ENCODE data around the gene N4BP3. TPM values are rescaled to one million over a fixed set of nuclear protein-coding genes. Genes with fewer than 3 reads are reported as not detected.

The N4BP3 gene
- total and polyA plus RNA-seq, 2 of the 4 experiments (the other 2 are of a cell fraction), result 0.14 to 0.18 TPM

DNA sequence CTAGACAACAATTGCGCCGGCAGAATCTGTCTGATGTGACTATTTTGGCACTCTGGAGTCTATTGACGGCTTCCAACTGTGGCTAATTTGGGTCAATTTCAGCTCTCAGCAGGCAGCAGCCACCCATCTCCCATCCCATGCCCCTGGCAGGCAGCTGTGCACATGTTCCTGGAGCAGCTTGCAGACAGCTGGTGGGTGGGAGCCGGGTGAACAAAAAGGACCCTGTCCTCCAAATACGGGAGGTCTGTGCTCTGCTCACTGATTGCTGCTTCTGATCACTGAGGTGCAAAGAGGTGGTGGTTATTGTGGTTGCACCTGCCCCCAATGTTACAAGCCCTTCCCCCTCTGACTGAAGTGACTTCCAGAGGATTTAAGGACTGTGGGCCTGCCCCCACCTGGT is 45.0 kb upstream of the N4BP3 start:
- in situ Hi-C loops (cut with MboI; ENCODE audit: low sequenced_read_pairs) (loop anchor here (25.0 kb wide), 1 partner anchor 456 kb away; the partner anchor contains the start of gene B4GALT7), dilution Hi-C loops (cut with HindIII; ENCODE audit: low sequenced_read_pairs, unreplicated experiment) (no loop called here)
- 36% methylated on average over 2 of the region's 5 CpGs; no CpG with 5 or more reads in 1 of the 2 experiments for WGBS, 2 experiments (ENCODE audit: extremely low coverage in 2 of 2, insufficient read length in 1 of 2)

More for the DNA sequence above, 45.0 kb upstream of the N4BP3 start:
- H3K27me3 ChIP-seq (ENCODE audit: control insufficient read depth, insufficient read depth, low read length), result peaks cover 26% of the 10 kb centered on the region
- no TSS peak for BruUV-seq (replicated peaks)
- no peak overlapping the region for H3K18ac ChIP-seq (ENCODE audit: low read depth, low read length)
- no peak for DNase-seq
- no peaks in the 10 kb centered on the region for H3K9me3 ChIP-seq (ENCODE audit: control insufficient read depth, insufficient read depth, low read length)
- no peak overlapping the region for H4K8ac ChIP-seq (ENCODE audit: low read depth in 2 of 2, low read length in 2 of 2)
- POLR2A ChIA-PET (ENCODE audit: unreplicated experiment), result no interaction called here
- H3K27ac ChIP-seq (ENCODE audit: insufficient read depth, low read length), result no peak overlapping the region
- H4K20me1 ChIP-seq (ENCODE audit: insufficient read depth, low read length), result no peaks in the 10 kb centered on the region
- H3K9ac ChIP-seq (ENCODE audit: low read depth, low read length), result no peak overlapping the region
- H2BK15ac ChIP-seq (ENCODE audit: low read depth, low read length), result no peak overlapping the region
- no peak overlapping the region for H4K91ac ChIP-seq (ENCODE audit: insufficient read depth, low read depth, low read length)
- H2BK120ac ChIP-seq (ENCODE audit: low read depth, low read length), result no peak overlapping the region
- no peak overlapping the region for H4K5ac ChIP-seq (ENCODE audit: low read depth, low read length)
- no peak overlapping the region for H3K56ac ChIP-seq (ENCODE audit: extremely low read depth, insufficient read depth, low read length)
- H2AK9ac ChIP-seq (replicated peaks; ENCODE audit: low read depth, low read length, poor library complexity), result no peak overlapping the region
- no peak overlapping the region for H3K23ac ChIP-seq (ENCODE audit: low read depth, low read length)
- H3K4ac ChIP-seq (ENCODE audit: low read depth, low read length), result no peak overlapping the region
- intact Hi-C loops (cut with micrococcal nuclease), result no loop called here
- no peak overlapping the region for H2AFZ ChIP-seq (replicated peaks; ENCODE audit: low read length, poor library complexity)
- H2BK5ac ChIP-seq (ENCODE audit: low read depth, low read length, poor library complexity, severe bottlenecking), result no peak overlapping the region
- no peaks in the 10 kb centered on the region for H3K4me1 ChIP-seq (ENCODE audit: control insufficient read depth, insufficient read depth, low read length)
- ATAC-seq (ENCODE audit: low read depth), result no peak
- no peak overlapping the region for H3K4me3 ChIP-seq (ENCODE audit: insufficient read depth, low read depth, low read length)
- TF ChIP-seq SMC3 (IDR thresholded peaks at IDR 0.05; ENCODE audit: low read depth, low read length) (no peak), RAD21 (IDR thresholded peaks at IDR 0.05; ENCODE audit: low read length) (no peak), MAZ (IDR thresholded peaks at IDR 0.05; ENCODE audit: borderline replicate concordance, low read depth, low read length) (no peak), RFX5 (IDR thresholded peaks at IDR 0.05; ENCODE audit: low read depth, low read length) (no peak), FOS (IDR thresholded peaks at IDR 0.05; ENCODE audit: low read depth, low read length) (no peak), BHLHE40 (IDR thresholded peaks at IDR 0.05; ENCODE audit: low read depth, low read length) (no peak), POLR2A (IDR thresholded peaks at IDR 0.05; ENCODE audit: low read depth, low read length) (no peak)
- TF ChIP-seq, protein P1, sequence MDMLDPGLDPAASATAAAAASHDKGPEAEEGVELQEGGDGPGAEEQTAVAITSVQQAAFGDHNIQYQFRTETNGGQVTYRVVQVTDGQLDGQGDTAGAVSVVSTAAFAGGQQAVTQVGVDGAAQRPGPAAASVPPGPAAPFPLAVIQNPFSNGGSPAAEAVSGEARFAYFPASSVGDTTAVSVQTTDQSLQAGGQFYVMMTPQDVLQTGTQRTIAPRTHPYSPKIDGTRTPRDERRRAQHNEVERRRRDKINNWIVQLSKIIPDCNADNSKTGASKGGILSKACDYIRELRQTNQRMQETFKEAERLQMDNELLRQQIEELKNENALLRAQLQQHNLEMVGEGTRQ (IDR thresholded peaks at IDR 0.05; ENCODE audit: low read depth, low read length), result no peak
- TF ChIP-seq, protein P2, sequence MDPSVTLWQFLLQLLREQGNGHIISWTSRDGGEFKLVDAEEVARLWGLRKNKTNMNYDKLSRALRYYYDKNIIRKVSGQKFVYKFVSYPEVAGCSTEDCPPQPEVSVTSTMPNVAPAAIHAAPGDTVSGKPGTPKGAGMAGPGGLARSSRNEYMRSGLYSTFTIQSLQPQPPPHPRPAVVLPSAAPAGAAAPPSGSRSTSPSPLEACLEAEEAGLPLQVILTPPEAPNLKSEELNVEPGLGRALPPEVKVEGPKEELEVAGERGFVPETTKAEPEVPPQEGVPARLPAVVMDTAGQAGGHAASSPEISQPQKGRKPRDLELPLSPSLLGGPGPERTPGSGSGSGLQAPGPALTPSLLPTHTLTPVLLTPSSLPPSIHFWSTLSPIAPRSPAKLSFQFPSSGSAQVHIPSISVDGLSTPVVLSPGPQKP (IDR thresholded peaks at IDR 0.05; ENCODE audit: borderline replicate concordance, low read depth, low read length), result no peak
- no peak overlapping the region for H2BK20ac ChIP-seq (ENCODE audit: low read depth, low read length)
- H3K4me2 ChIP-seq (ENCODE audit: low read depth, low read length), result no peak overlapping the region
- CTCF ChIA-PET, result no interaction called here
- no peak overlapping the region for H3K14ac ChIP-seq (replicated peaks; ENCODE audit: low read depth, low read length)
- H3K9me1 ChIP-seq (ENCODE audit: insufficient read depth, low read length), result no peaks in the 10 kb centered on the region
- no peak overlapping the region for H2AK5ac ChIP-seq (ENCODE audit: low read depth, low read length)
- H3K36me3 ChIP-seq (ENCODE audit: control insufficient read depth, insufficient read depth, low read length), result no peaks in the 10 kb centered on the region
- H3K79me1 ChIP-seq (ENCODE audit: low read depth in 1 of 2, low read length in 2 of 2), result no peaks in the 10 kb centered on the region

All from IMR-90 (cell line).